GM20000 (cell line): ENCODE results near the gene GPRC5A.

Experiments used
- DNase-seq: peaks from one replicate; pipeline ENCODE4 v3.0.0; 2012; ENCODE audit warnings: low spot score
- TF ChIP-seq, protein P1 (sequence below): IDR thresholded peaks from 2 replicates; pipeline ENCODE4 v1.5.1; 2012; ENCODE audit warnings: mild to moderate bottlenecking, control low read depth; ENCODE audit errors: extremely low read depth, missing control alignments

The GPRC5A gene

DNA sequence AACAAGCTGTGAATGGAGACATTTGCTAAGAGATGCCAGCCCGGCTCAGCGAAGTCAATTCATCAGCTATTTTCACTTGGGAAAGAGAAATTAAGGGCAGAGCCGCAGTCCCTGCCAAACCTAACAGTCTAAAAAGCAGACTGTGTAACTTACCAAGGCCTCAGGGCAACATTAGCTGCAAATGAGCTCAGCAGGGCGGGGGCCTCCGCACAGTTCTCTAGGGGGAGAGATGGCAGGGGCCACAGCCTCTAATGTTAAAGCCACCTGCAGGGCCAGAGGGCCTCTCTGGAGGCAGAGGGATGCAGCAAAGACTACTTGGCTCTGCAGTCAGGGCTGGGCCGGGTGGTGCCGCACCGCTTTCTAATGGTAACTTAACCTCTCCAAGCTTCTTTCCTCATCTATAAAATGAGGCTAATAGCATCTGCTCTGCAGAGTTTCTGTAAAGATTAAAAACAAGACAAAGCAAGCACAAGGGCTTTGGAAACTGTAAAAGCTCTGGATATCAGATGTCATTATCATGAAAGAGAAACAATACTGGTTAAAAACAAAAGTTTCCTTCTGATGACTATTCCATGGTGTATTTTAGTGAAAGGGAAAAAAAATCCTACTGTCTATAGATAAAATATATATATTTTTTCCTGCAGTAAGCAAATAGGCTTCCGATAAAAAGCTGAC, 13.4 kb upstream of the GPRC5A start:
- TF ChIP-seq, protein P1, sequence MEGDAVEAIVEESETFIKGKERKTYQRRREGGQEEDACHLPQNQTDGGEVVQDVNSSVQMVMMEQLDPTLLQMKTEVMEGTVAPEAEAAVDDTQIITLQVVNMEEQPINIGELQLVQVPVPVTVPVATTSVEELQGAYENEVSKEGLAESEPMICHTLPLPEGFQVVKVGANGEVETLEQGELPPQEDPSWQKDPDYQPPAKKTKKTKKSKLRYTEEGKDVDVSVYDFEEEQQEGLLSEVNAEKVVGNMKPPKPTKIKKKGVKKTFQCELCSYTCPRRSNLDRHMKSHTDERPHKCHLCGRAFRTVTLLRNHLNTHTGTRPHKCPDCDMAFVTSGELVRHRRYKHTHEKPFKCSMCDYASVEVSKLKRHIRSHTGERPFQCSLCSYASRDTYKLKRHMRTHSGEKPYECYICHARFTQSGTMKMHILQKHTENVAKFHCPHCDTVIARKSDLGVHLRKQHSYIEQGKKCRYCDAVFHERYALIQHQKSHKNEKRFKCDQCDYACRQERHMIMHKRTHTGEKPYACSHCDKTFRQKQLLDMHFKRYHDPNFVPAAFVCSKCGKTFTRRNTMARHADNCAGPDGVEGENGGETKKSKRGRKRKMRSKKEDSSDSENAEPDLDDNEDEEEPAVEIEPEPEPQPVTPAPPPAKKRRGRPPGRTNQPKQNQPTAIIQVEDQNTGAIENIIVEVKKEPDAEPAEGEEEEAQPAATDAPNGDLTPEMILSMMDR, result no peak
- DNase-seq, result no peak

GRCh38 chr12:12880537-12880936, 10.8 kb upstream of the GPRC5A start:
- no peak for DNase-seq
- TF ChIP-seq, protein P1, result no peak

GRCh38 chr12:12881151-12881909, 10.0 kb upstream of the GPRC5A start:
- TF ChIP-seq, protein P1, result no peak

DNA sequence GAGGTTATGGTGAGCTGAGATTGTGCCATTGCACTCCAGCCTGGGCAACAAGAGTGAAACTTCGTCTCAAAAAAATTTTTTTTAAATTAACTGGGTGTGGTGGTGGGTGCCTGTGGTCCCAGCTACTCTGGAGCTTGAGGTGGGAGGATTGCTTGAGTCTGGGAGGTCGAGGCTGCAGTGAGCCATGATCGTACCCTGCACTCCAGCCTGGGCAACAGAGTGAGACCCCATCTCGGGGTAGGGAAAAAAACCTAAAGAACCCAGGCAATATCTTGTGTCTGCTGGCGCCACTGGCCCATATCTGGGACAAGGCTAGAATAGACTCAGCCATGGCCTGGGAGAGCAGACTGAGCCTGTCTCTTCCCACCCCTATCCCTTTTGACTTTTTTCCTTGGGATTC, 9.1 kb upstream of the GPRC5A start:
- DNase-seq, result no peak
- TF ChIP-seq, protein P1, result no peak

More at GRCh38 chr12:12881151-12881909, 10.0 kb upstream of the GPRC5A start:
- DNase-seq, result no peak

DNA sequence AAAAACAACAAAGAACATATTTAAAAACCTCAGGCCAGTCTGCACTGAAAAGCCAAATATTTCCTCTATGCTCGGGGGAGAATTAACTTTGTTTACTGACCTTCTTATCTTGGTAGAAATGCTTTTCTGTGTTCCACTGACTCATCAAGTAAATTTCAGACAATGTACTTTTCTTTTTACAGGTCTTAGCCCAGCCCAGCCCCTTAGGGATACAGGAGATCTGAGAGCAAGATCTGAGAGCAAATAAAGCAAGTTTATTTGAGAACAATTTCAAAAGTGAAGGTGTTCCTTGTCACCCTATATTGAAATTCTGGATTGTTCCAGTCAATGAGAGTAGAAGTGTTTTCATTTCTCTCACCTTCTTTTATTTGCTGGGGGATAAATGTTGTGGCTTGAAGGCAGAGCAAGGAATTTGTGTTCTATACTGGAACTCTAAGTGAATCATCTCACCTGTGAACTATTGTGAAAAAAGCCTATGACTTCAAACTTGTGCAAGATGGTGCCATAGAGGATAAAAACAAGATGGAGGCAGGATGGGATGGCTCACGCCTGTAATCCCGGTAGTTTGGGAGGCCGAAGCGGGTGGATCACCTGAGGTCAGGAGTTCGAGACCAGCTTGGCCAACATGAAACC, 7.9 kb upstream of the GPRC5A start:
- no peak for DNase-seq
- TF ChIP-seq, protein P1, result no peak

DNA sequence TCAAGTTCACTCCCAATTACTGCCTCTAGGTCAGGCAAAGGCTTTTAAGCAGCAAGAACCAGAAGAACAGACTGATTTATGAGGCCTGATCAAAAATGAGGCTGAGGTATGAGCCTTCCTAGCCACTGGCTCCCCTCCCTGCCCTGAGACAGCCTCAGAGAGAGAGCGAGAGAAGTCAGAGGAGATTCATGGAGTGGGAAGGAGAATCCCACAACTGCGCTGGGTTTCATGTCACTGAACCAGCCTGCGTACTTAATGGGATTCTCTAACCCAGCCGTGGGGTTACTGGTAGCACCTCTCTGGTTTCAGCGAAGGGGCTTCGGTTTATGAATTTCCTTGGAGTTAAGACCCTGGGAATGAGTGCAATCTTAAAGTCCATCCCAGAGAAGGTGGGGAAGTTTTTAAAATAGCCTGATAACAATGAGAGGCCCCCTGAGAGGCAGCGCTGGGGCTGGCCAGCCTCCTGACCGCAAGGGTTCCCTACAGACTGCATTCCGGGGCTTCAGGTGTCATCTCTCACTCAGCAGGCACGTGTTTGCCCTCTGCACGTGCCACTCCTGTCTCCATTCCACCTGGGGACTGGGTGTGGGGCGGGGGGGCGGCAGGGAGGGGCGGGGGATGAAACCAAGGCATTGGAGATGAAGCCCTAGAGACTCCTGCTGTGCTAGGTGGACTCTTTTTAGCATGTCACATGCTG, 6.1 kb upstream of the GPRC5A start:
- TF ChIP-seq, protein P1, result no peak
- no peak for DNase-seq

DNA sequence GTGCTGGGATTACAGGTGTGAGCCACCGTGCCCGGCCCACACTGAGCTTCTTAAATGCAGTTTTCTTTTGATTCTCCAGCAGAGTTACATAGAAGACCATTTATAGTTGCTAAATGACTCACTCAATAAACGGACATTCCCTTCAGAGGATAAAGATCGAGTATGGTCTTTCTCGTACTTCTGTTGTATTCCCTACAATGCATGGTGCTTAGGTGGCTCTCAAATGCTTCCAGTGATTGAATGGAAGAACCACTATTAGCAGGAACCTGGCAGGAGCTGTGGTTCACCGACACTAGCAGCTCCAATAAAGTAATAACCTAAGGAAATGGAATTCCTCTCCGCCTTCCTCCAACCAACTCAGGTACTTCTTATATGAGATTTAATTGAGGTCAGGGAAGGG, 3.9 kb upstream of the GPRC5A start:
- no peak for DNase-seq
- TF ChIP-seq, protein P1, result no peak
